Measurements from ENCODE around the gene DSG1. TPM values are rescaled to one million over a fixed set of nuclear protein-coding genes. Genes with fewer than 3 reads are reported as not detected.

DSG1 gene
- not detected in 2 replicates for total RNA-seq

DNA sequence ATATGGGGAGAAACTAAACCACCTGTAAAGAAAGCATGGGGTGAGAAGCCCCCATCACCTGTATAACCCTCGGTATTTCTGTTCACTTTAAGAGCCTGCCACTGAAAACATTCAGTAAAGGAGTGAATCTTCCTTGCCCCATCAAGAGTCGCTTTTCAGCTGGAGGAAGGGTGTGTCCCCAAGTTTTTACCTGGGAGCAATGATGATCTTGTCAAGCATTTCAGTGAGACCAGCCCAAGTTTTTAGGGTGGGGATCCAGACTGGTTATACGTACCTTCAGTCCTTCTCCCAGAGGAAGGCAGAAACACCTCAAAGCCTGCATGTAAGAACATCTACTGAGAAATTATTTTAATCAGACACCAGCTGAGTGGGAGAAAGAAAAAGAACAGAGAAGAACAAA lies at the start of gene DSG1:
Gene DSG1, plus strand, starts transcription at position 301 of the 400 bp plus-strand sequence. CDS start 141 bp downstream, outside the sequence.

GRCh38 chr18:31376477-31376876 lies 58.5 kb downstream of the DSG1 start, which contains the start of gene DSG4:
TSS of gene DSG4 (plus strand) at chr18:31376777. CDS start at chr18:31376912, 135 bp downstream.

Small RNA genes lying within 50 kb of the gene (small RNA-seq; reads per million reads assigned to genes)
- not detected for gene RF00019
- gene RNU6-167P = not detected

Other genes with a start within 250 kb of the DSG1 start
- gene DSC2, start 215.7 kb upstream of the DSG1 start, total RNA-seq = 0.97 and 1.3 TPM in 2 replicates
- under 0.01 TPM in 1 of 2 replicates, not detected in the other for gene DSC1, start 155.3 kb upstream of the DSG1 start, total RNA-seq
- not detected in 2 replicates for gene DSG4, start 58.6 kb downstream of the DSG1 start, total RNA-seq
- not detected in 2 replicates for gene DSG3, start 129.6 kb downstream of the DSG1 start, total RNA-seq
- gene DSG2, start 180.0 kb downstream of the DSG1 start, total RNA-seq = 5.4 and 12.5 TPM in 2 replicates